K562 treated with DMSO at 1 percent for 24 hours (cell line): ENCODE data around the gene DNAH12. TPM values are rescaled to one million over a fixed set of nuclear protein-coding genes. Genes with fewer than 3 reads are reported as not detected.

ENCODE experiments used
- total RNA-seq: library from RNA; unstranded; fragments of 300-600 nt; gene quantifications from 2 replicates; pipeline ENCODE4 v1.2.3, GENCODE V29; 2022; ENCODE audit warnings: low read depth; ENCODE audit not compliant: insufficient read depth

The DNAH12 gene
- 0.09 and 0.46 TPM in 2 replicates for total RNA-seq

DNA sequence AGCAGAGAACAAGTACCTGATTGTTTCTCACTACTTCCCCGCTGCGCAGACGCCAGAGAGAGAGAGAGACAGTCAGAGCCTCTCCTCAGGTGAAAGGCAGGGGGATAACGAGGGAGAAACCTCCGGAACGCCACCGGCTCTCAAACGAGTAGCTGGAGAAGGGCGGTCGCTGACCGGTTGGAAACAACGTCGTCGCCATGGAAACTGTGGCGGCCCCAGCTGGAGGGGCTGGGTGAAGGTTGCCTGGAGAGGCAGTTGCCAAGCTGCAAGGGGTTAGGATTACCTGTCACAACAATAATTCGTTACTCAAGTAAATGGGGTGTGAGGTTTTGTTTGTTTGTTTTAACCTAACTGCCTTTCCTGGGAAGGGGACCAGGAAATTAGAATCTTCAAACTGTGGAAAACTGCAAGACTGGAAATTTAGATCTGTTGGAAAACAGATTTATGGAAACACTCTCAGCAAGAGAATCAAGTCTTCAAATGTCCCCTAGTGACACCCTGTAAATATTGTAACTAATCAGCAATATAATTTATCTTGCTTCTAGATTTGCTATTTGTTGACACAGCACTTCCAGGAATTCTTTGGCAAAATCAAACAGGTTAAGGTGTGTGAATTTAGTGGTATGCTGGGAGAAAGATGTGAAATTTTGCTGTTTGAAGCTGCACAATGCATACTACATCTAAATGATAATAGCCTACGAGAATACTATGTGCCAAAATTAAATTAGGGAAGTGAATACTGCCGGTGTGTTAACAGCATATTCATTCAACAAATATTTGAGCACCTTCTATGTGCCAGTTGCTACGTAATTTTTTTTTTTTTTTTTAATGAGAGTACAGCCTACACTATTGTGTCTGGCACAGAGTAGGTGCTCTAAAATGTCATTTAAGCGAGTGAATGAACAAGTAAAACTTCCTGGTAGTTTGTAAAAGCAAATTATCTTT is at the start of gene DNAH12:
TSS of gene DNAH12 (minus strand) at position 164 of the 945 bp plus-strand sequence. CDS start 1,474 bp downstream, outside the sequence.

GRCh38 chr3:57555738-57556458 is 11.8 kb upstream of the DNAH12 start, which contains the start of gene PDE12:
Gene PDE12, plus strand, starts transcription at chr3:57556274. Its CDS starts 106 bp downstream, at chr3:57556380.

DNA sequence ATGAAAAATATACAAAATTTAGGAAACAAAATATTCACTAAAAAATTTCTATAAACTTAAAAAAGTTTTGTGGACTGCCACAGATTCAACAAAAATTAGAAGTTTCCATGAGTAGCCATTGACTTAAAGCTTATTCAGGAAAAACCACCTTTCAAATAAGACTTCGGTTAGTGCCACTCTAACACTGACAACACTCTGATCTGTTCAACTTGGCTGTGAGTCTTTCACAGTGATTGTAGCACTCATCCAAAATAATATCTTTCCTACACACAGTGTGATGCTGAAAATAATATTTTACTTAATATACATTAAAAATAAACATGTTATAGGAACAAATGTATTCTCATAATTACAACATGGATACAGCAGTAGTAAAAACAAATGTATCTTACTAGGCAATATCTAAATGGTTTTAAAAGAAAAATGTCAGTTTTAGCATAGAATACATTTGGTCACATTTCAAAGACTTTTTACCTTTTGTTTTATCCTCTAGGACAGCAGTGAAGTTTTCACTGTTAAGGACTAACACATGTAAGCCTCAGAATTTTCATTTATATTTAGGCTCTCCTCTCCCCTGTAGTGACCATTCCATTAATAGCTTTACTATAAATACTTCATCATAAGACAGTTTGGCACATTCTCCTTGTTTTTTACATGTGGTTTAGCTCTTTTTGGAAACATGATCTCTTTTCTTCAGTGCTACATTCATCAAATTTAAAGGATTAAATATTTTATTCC is 251.8 kb downstream of the DNAH12 start, which contains the start of gene ASB14:
TSS of gene ASB14 (minus strand) at position 527 of the 738 bp plus-strand sequence. CDS start 652 bp downstream, outside the sequence.

Other genes with a start within 250 kb of the DNAH12 start
- 12.8 and 13.6 TPM in 2 replicates for gene PDE12, start 11.9 kb upstream of the DNAH12 start, total RNA-seq
- 60.0 and 60.9 TPM in 2 replicates for gene ARF4, start 53.0 kb upstream of the DNAH12 start, total RNA-seq
- 4.4 and 6.4 TPM in 2 replicates for gene DENND6A, start 148.7 kb upstream of the DNAH12 start, total RNA-seq
- 19.6 and 25.9 TPM in 2 replicates for gene SLMAP, start 212.0 kb upstream of the DNAH12 start, total RNA-seq